Small intestine (tissue), 7 donors: ENCODE measurements around the gene YWHAQ. TPM values are rescaled to one million over a fixed set of nuclear protein-coding genes. Genes with fewer than 3 reads are reported as not detected.
"Not testable (repeated sequence)": the region's sequence is repeated elsewhere in the genome, so short reads cannot be mapped to it uniquely, and the experiment has no call there.

Experiments used
- DNase-seq, 2 donors: peaks; one replicate each; pipeline versions ENCODE4 v3.0.0 to v3.0.0-alpha.2; 2013
- FAIRE-seq: peaks from 2 replicates; lab custom pipeline; 2012; peaks lifted over from hg19 to GRCh38; lab: Jason Lieb, UNC
- H3K27ac ChIP-seq, 3 donors: one replicate each; pipeline ENCODE4 v1.5.1; 2013; ENCODE audit warnings: low read length in 2 of 3, mild to moderate bottlenecking in 2 of 3, control low read depth in 1 of 3, inconsistent platforms in 1 of 3, low read depth in 1 of 3, moderate library complexity in 1 of 3
- H3K27me3 ChIP-seq, 3 donors: one replicate each; pipeline ENCODE4 v1.6.1; 2013; ENCODE audit warnings: low read length in 3 of 3, inconsistent platforms in 1 of 3; ENCODE audit not compliant: control insufficient read depth in 3 of 3, insufficient read depth in 3 of 3
- H3K36me3 ChIP-seq, 3 donors: one replicate each; pipeline ENCODE4 v1.6.1; 2013; ENCODE audit warnings: low read length in 3 of 3, inconsistent platforms in 1 of 3, low read depth in 1 of 3, mild to moderate bottlenecking in 1 of 3, moderate library complexity in 1 of 3; ENCODE audit not compliant: control insufficient read depth in 3 of 3, insufficient read depth in 2 of 3
- H3K4me1 ChIP-seq, 3 donors: one replicate each; pipeline ENCODE4 v1.6.1; 2013; ENCODE audit warnings: low read length in 2 of 3, inconsistent platforms in 1 of 3, low read depth in 1 of 3, mild to moderate bottlenecking in 1 of 3, moderate library complexity in 1 of 3; ENCODE audit not compliant: control insufficient read depth in 3 of 3, insufficient read depth in 2 of 3
- H3K4me3 ChIP-seq, 3 donors: one replicate each; pipeline ENCODE4 v1.5.1; 2013; ENCODE audit warnings: low read length in 3 of 3, control low read depth in 1 of 3, inconsistent platforms in 1 of 3, low read depth in 1 of 3, mild to moderate bottlenecking in 1 of 3, moderate library complexity in 1 of 3
- H3K9me3 ChIP-seq, 2 donors: one replicate each; pipeline ENCODE4 v1.6.1; 2013; ENCODE audit warnings: low read depth in 1 of 2, low read length in 1 of 2; ENCODE audit not compliant: control insufficient read depth in 2 of 2, insufficient read depth in 1 of 2
- WGBS, 3 donors: extraction: QIAGEN DNeasy Blood & Tissue Kit; methylation state at CpG; one replicate each; pipeline ENCODE4 v1.1.7; 2013; 5-methylcytosine and 5-hydroxymethylcytosine counted together
- polyA plus RNA-seq, 4 donors: library from polyadenylated mRNA; stranded (reverse) in 3 of 4; unstranded in 1 of 4; fragments of 200-250 nt in 3 of 4; fragments of 120-200 nt in 1 of 4; gene quantifications; one replicate each; pipeline versions ENCODE4 v1.2.1 to v1.2.3, GENCODE V29; 2013
- donor health status: healthy with polysubstance abuse.
- donor health status: control.
- donor health status: control.
- donor health status: Bipolar disorder and iron deficiency.
- donor health status: healthy.

YWHAQ gene
- polyA plus RNA-seq, 4 donors: 123 to 215 (median 173) TPM

DNA sequence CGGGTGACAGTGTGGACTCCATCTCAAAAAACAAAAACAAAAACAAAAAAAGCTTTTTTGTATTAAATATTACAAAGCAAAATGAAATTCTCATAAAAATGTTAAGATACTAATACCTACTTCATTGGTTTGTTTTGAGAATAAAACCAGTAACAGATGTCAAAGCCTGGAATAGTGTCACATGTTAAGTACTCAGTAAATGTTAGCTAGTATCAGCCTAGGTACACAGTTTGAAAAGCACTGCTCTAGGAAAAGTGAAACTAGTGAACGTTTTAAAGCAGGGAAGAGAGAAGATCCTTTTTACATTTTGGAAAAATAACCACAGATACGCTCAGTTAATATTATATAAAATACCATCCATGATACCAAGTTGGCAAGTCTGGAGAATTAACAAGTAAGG, 38.1 kb downstream of the YWHAQ start:
- no peak overlapping the region for H3K4me3 ChIP-seq
- DNase-seq (no peak), FAIRE-seq (no peak)
- H3K27me3 ChIP-seq: no peaks in the 10 kb centered on the region
- 69 to 71% (median 70%) methylated on average over 3 of the region's 3 CpGs for WGBS, 3 donors
- H3K27ac ChIP-seq: no peak overlapping the region
- H3K36me3 ChIP-seq: peaks cover 3 to 33% (median 6%) of the 10 kb centered on the region in 3 donors
- peaks cover 0 to 3% (median 2%) of the 10 kb centered on the region in 3 donors for H3K4me1 ChIP-seq
- H3K9me3 ChIP-seq: no peaks in the 10 kb centered on the region

DNA sequence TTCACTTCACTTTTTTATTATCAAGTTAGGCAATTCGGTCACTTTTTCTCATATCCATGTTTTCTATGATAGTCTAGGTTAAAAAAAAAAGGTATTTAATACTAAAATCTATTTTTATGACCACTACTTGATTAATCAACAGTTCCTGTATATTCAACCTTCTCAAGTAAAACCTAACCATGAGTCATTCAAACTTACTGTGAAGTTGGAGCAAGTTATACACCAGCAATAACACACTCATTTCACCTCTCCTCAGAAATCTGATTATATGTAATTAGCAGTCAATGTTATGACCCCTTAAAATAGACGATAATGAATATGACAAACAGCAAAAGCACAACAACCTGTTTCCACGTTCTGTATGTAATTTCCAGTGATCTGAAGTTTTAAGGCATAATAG, 40.2 kb downstream of the YWHAQ start:
- Histone ChIP-seq H3K36me3 (peaks cover 3 to 27% (median 7%) of the 10 kb centered on the region in 3 donors), H3K4me3 (no peak overlapping the region)
- 75 to 76% (median 76%) methylated on average over 3 of the region's 3 CpGs for WGBS, 3 donors

DNA sequence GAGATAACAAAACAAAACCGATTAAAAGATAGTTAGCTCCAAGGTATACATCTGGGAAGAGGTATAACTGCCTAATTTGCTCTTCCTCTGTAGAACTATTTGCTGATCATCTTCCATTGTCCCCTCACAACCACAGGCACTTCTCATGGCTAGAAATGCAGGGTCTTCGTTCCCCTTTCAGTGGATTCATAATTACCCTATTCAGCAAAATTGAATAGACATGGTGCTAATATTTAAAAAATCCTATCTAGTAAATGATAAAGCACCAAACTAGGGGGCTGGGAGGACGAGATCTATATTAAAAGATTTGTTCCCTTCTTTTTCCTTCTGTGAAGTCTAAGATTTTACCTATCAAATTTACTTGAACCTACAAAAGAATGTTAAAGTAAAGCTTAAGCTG, 44.3 kb downstream of the YWHAQ start:
- Histone ChIP-seq H3K9me3 (no peaks in the 10 kb centered on the region), H3K27ac (no peak overlapping the region), H3K36me3 (peaks cover 3 to 25% (median 11%) of the 10 kb centered on the region in 3 donors), H3K4me1 (no peaks in the 10 kb centered on the region), H3K4me3 (no peak overlapping the region), H3K27me3 (no peaks in the 10 kb centered on the region)
- DNase-seq: no peak
- WGBS, 3 donors: 81 to 93% (median 91%) methylated on average over 3 of the region's 3 CpGs
- no peak for FAIRE-seq

More for the DNA sequence above, 40.2 kb downstream of the YWHAQ start:
- no peaks in the 10 kb centered on the region for H3K27me3 ChIP-seq
- FAIRE-seq (no peak), DNase-seq (no peak)
- no peak overlapping the region for H3K27ac ChIP-seq
- H3K4me1 ChIP-seq: peaks cover 0 to 2% (median 0%) of the 10 kb centered on the region in 3 donors
- H3K9me3 ChIP-seq: no peaks in the 10 kb centered on the region

DNA sequence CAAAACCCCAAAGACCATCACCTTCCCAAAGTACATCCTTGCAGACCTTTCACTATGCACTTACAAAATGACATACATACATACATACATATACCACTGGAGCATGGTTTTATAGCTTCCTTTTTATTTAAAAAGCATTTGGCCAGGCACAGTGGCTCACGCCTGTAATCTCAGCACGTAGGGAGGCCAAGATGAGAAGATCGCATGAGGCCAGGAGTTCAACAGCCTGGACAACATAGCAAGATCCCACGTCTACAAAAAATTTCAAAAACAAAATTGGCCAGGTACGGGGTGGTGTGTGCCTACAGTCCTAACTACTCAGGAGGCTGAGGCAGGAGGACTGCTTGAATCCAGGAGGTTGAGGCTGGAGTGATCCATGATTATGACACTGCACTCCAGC, 45.3 kb downstream of the YWHAQ start:
- WGBS, 3 donors: 98% methylated on average over 5 of the region's 5 CpGs
- no peaks in the 10 kb centered on the region for H3K9me3 ChIP-seq
- H3K36me3 ChIP-seq: peaks cover 3 to 27% (median 11%) of the 10 kb centered on the region in 3 donors
- no peak overlapping the region for H3K4me3 ChIP-seq
- no peak for FAIRE-seq
- DNase-seq: no peak
- no peaks in the 10 kb centered on the region for H3K4me1 ChIP-seq
- no peak overlapping the region for H3K27ac ChIP-seq
- H3K27me3 ChIP-seq: no peaks in the 10 kb centered on the region

DNA sequence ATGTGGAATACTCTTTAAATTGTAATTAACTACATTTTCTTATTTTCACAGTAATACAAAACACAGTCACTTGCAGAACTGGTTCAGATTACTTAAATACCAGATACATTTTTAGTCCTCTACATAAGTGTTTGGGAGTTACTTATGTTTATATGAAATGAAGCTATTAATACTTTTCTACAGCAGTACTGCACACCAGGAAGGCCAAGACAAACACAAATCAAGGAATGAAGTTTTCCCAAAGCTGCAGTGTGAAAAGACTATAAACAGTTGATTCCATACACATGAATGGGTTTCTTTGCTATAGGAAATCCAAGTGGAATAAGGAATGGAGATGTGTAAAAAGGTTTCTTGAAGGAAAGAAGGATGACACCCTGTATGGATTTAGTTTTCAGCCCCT, 45.9 kb downstream of the YWHAQ start:
- FAIRE-seq, H3K4me3 ChIP-seq, H3K27me3 ChIP-seq, H3K4me1 ChIP-seq, DNase-seq, H3K9me3 ChIP-seq, H3K27ac ChIP-seq: not testable (repeated sequence)
- peaks cover under 1 to 29% (median 11%) of the 10 kb centered on the region in 3 donors for H3K36me3 ChIP-seq

DNA sequence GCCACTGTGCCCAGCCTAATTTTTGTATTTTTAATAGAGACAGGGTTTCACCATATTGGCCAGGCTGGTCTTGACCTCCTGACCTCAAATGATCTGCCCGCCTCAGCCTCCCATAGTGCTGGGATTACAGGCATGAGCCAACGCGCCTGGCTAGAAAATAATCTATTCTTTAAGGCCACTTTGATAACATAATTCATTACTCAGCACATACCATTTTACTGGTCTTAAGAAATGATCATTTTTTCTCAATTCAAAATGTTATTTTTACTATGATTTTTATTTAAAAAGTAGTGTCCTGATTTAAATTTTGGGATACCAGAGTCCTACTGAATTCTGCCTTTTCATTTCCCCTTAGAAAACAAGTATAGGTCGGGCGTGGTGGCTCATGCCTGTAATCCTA, 48.2 kb downstream of the YWHAQ start:
- Histone ChIP-seq H3K27me3 (no peaks in the 10 kb centered on the region), H3K9me3 (no peaks in the 10 kb centered on the region), H3K36me3 (peaks cover 0 to 15% (median 4%) of the 10 kb centered on the region in 3 donors), H3K4me1 (peaks cover 0 to under 1% (median 0%) of the 10 kb centered on the region in 3 donors), H3K4me3 (no peak overlapping the region), H3K27ac (no peak overlapping the region)
- FAIRE-seq (no peak), DNase-seq (no peak)
- 94% methylated on average over 5 of the region's 5 CpGs for WGBS, 3 donors

DNA sequence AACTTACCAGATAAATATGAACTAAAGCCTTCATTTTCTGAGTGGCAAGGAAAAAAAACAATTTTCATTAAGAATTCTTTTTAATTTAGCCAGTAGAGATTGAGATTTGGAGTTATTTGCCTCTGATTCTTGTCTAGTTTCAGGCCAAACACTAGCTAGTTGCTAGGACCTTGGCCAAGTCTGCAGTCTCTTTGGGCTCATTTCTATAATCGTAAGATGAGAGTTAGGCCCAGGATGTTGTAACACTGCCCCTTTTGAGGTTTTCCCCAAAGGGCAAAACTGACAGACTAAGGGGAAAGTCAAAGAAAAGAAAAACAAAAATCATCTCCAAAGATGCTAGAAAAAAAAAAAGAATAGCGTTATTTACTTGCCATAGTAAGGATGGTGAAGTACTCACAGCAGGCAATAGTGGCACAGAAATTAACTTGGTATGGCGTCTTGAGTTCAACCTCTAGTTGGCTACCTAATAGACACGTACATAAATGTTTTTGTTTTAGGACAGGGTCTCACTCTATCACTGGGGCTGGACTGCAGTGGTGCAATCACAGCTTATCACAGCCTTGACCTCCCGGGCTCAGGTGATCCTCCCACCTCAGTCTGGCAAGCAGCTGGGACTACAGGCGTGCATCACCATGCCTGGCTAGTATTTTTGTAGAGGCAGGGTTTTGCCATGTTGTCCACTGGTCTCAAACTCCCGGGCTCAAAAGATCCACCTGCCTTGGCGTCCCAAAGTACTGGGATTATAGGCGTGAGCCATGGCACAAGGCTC, 52.1 kb downstream of the YWHAQ start:
- H3K27ac ChIP-seq: no peak overlapping the region
- 82 to 86% (median 84%) methylated on average over 9 of the region's 9 CpGs for WGBS, 3 donors

DNA sequence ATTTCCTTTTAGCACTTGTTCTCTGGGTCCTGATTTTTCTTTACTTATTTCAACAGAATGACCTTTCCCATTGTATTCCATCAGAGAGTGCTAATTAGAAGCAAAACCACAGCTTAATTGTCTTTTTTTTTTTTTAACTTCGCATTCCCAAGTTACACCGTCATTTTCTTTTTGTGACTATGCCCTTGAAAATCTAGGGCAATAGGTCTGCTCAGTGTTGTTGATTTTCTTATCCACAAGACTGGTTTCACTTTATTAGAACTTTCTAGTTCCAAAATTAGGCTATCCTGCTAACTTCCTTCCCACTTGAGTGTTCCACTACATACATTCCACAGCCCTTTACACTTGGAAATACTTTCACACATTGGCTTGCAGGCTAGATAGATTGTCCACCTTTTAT, 56.5 kb downstream of the YWHAQ start:
- peak in 1 of 2 donors; percentile 53 for DNase-seq
- no peaks in the 10 kb centered on the region for H3K27me3 ChIP-seq
- no peak overlapping the region for H3K4me3 ChIP-seq
- peak overlapping the region in 1 of 3 donors; percentile 61 for H3K27ac ChIP-seq
- no peaks in the 10 kb centered on the region for H3K36me3 ChIP-seq
- peaks cover 0 to 20% (median 0%) of the 10 kb centered on the region in 3 donors for H3K4me1 ChIP-seq
- no peak for FAIRE-seq
- H3K9me3 ChIP-seq: no peaks in the 10 kb centered on the region
- WGBS, 3 donors: 38 to 54% (median 43%) methylated on average over 2 of the region's 2 CpGs

More for the DNA sequence above, 52.1 kb downstream of the YWHAQ start:
- FAIRE-seq (no peak), DNase-seq (no peak)
- Histone ChIP-seq H3K36me3 (peaks cover 0 to 11% (median 1%) of the 10 kb centered on the region in 3 donors), H3K9me3 (no peaks in the 10 kb centered on the region), H3K4me3 (no peak overlapping the region), H3K4me1 (peaks cover 0 to 20% (median 0%) of the 10 kb centered on the region in 3 donors), H3K27me3 (no peaks in the 10 kb centered on the region)
